CD14-positive monocyte (primary cell): ENCODE data around the gene EXOC2. TPM values are rescaled to one million over a fixed set of nuclear protein-coding genes. Genes with fewer than 3 reads are reported as not detected.

Experiments used
- DNase-seq, 3 donors: peaks; one replicate each; pipeline ENCODE4 v3.0.0-alpha.2; 2011 to 2022
- H2AFZ ChIP-seq: 2 replicates; pipeline ENCODE4 v1.6.0; 2012; ENCODE audit warnings: mild to moderate bottlenecking, low read depth, low read length, inconsistent platforms; ENCODE audit not compliant: insufficient read depth, poor library complexity, severe bottlenecking
- H3K27ac ChIP-seq, 2 donors: 1 replicate in 1 of 2; 2 replicates in 1 of 2; pipeline ENCODE4 v1.5.1; 2012 to 2013; ENCODE audit warnings: low read length in 2 of 2, control low read depth in 1 of 2, inconsistent platforms in 1 of 2, low read depth in 1 of 2, mild to moderate bottlenecking in 1 of 2
- H3K27me3 ChIP-seq, 2 donors: one replicate each; pipeline versions ENCODE4 v1.6.0 to v1.6.1; 2011 to 2013; ENCODE audit warnings: low read length in 2 of 2; ENCODE audit not compliant: control insufficient read depth in 2 of 2, insufficient read depth in 2 of 2
- H3K36me3 ChIP-seq, 2 donors: replicated peaks in 1 of 2; 1 replicate in 1 of 2; 2 replicates in 1 of 2; pipeline versions ENCODE4 v1.5.1 to v1.6.1; 2012 to 2013; ENCODE audit warnings: low read length in 2 of 2, control low read depth in 1 of 2, inconsistent platforms in 1 of 2, mild to moderate bottlenecking in 1 of 2; ENCODE audit not compliant: insufficient read depth in 2 of 2, control insufficient read depth in 1 of 2
- H3K4me1 ChIP-seq, 2 donors: 1 replicate in 1 of 2; 2 replicates in 1 of 2; pipeline versions ENCODE4 v1.5.1 to v1.6.1; 2012 to 2013; ENCODE audit warnings: low read length in 2 of 2, control low read depth in 1 of 2, inconsistent platforms in 1 of 2, mild to moderate bottlenecking in 1 of 2, moderate library complexity in 1 of 2; ENCODE audit not compliant: insufficient read depth in 2 of 2, control insufficient read depth in 1 of 2
- H3K4me2 ChIP-seq: replicated peaks from 2 replicates; pipeline ENCODE3; 2012; ENCODE audit warnings: low read length, moderate library complexity, mild to moderate bottlenecking; ENCODE audit not compliant: poor library complexity, severe bottlenecking; ENCODE audit errors: extremely low read depth
- H3K4me3 ChIP-seq, 3 experiments: fragments of 200-600 bp in 1 of 3; sonication (generic) in 1 of 3; replicated peaks in 1 of 3; 1 replicate in 2 of 3; 2 replicates in 1 of 3; pipeline ENCODE4 v1.5.1; 2011 to 2013; ENCODE audit warnings: low read length in 3 of 3, mild to moderate bottlenecking in 3 of 3, control low read depth in 2 of 3, low read depth in 2 of 3, inconsistent platforms in 1 of 3, moderate library complexity in 1 of 3
- H3K79me2 ChIP-seq: 2 replicates; pipeline ENCODE4 v1.6.0; 2012; ENCODE audit warnings: mild to moderate bottlenecking, control low read depth, inconsistent platforms, low read length, moderate library complexity; ENCODE audit not compliant: insufficient read depth
- H3K9ac ChIP-seq: 2 replicates; pipeline ENCODE4 v1.6.0; 2017; ENCODE audit warnings: low read length, mild to moderate bottlenecking; ENCODE audit not compliant: insufficient read depth, poor library complexity, severe bottlenecking
- H3K9me3 ChIP-seq, 2 donors: replicated peaks in 1 of 2; 1 replicate in 1 of 2; 2 replicates in 1 of 2; pipeline versions ENCODE4 v1.5.1 to v1.6.1; 2012 to 2013; ENCODE audit warnings: low read length in 2 of 2, control low read depth in 1 of 2; ENCODE audit not compliant: control insufficient read depth in 1 of 2, insufficient read depth in 1 of 2
- H4K20me1 ChIP-seq: 2 replicates; pipeline ENCODE4 v1.6.0; 2012; ENCODE audit warnings: mild to moderate bottlenecking, low read length, control low read depth, moderate library complexity; ENCODE audit not compliant: insufficient read depth
- H3K27ac Mint-ChIP-seq, 7 donors: one replicate each; pipeline ENCODE4 v1.8.0; 2020; ENCODE audit warnings: mild to moderate bottlenecking in 7 of 7, mixed read lengths in 7 of 7, moderate library complexity in 6 of 7, inconsistent platforms in 2 of 7
- H3K27me3 Mint-ChIP-seq, 3 donors: one replicate each; pipeline ENCODE4 v1.8.0; 2021 to 2022; ENCODE audit warnings: low read depth in 3 of 3, mild to moderate bottlenecking in 3 of 3, mixed read lengths in 3 of 3, moderate library complexity in 3 of 3, inconsistent platforms in 1 of 3
- H3K36me3 Mint-ChIP-seq, 2 donors: one replicate each; pipeline ENCODE4 v1.8.0; 2020; ENCODE audit warnings: mixed read lengths in 2 of 2, inconsistent platforms in 1 of 2, mild to moderate bottlenecking in 1 of 2
- H3K4me1 Mint-ChIP-seq: one replicate; pipeline ENCODE4 v1.8.0; 2020; ENCODE audit warnings: mild to moderate bottlenecking, mixed read lengths
- H3K4me3 Mint-ChIP-seq, 2 donors: one replicate each; pipeline ENCODE4 v1.8.0; 2020; ENCODE audit warnings: mild to moderate bottlenecking in 2 of 2, mixed read lengths in 2 of 2, moderate library complexity in 1 of 2
- H3K9me3 Mint-ChIP-seq, 7 donors: one replicate each; pipeline ENCODE4 v1.8.0; 2020 to 2022; ENCODE audit warnings: mixed read lengths in 7 of 7, mild to moderate bottlenecking in 6 of 7, moderate library complexity in 6 of 7, inconsistent platforms in 2 of 7
- WGBS: methylation state at CpG from one replicate; pipeline ENCODE4 v1.1.5; 2013; ENCODE audit warnings: missing lambda C conversion rate; ENCODE audit not compliant: insufficient coverage; 5-methylcytosine and 5-hydroxymethylcytosine counted together
- intact Hi-C, 2 donors: fragments of 100-400 bp; cut with micrococcal nuclease; formaldehyde crosslinking; loops; one replicate each; pipeline versions ENCODE4 v1.15.0 to v1.15.1; 2023
- polyA plus RNA-seq, 3 donors: library from polyadenylated mRNA; depleted of rRNA in 1 of 3; unstranded in 2 of 3; stranded (reverse) in 1 of 3; fragments of 300-500 nt in 2 of 3; fragments of >200 nt in 1 of 3; fragmentation: Illumina TruSeq in 2 of 3; gene quantifications; 1 replicate in 2 of 3; 2 replicates in 1 of 3; pipeline ENCODE4 v1.2.3, GENCODE V29; 2012 to 2021
- TF ChIP-seq, protein P1 (sequence below): fragments of 200-600 bp; IDR thresholded peaks from one replicate; pipeline ENCODE4 v1.8.0; 2022; ENCODE audit warnings: antibody characterized with exemption, mild to moderate bottlenecking

Gene EXOC2
- polyA plus RNA-seq, 3 donors: 7.5 to 15.5 (median 12.0) TPM

DNA sequence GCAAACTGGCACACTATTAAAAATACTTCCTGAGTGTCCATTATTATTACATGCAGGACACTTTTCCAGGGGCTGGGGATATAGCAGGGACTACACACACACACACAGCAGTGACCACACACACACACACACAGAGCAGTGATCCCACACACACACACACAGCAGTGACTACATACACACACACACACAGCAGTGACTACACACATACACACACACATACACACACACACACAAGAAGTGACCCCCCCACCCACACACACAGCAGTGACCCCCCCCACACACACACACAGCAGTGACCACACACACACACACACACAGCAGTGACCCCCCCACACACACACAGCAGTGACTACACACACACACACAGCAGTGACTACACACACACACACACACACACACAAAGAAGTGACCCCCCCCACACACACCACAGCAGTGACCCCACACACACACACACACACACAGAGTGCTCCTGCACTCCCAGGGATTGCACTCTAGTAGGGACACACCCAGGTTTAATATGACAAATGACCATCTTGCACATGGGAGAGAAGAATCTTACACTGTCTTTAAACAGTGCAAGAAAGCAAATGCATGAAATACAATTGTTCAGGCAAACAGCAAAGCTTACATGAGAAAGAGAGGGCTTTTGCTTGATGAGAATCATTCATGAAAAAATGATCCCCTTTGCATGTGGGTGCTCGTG lies 185.9 kb downstream of the EXOC2 start:
- no peaks in the 10 kb centered on the region for H3K79me2 ChIP-seq
- no peaks in the 10 kb centered on the region for H3K9me3 ChIP-seq
- H3K36me3 Mint-ChIP-seq: peaks cover 16 to 20% of the 10 kb centered on the region in 2 donors
- no peak overlapping the region for H3K4me3 ChIP-seq
- H3K27ac ChIP-seq: no peak overlapping the region
- H3K27me3 ChIP-seq: no peaks in the 10 kb centered on the region
- no peak overlapping the region for H3K4me3 Mint-ChIP-seq
- H3K36me3 ChIP-seq: peaks cover 5% of the 10 kb centered on the region in 2 donors
- no peaks in the 10 kb centered on the region for H3K4me1 ChIP-seq
- TF ChIP-seq, protein P1, sequence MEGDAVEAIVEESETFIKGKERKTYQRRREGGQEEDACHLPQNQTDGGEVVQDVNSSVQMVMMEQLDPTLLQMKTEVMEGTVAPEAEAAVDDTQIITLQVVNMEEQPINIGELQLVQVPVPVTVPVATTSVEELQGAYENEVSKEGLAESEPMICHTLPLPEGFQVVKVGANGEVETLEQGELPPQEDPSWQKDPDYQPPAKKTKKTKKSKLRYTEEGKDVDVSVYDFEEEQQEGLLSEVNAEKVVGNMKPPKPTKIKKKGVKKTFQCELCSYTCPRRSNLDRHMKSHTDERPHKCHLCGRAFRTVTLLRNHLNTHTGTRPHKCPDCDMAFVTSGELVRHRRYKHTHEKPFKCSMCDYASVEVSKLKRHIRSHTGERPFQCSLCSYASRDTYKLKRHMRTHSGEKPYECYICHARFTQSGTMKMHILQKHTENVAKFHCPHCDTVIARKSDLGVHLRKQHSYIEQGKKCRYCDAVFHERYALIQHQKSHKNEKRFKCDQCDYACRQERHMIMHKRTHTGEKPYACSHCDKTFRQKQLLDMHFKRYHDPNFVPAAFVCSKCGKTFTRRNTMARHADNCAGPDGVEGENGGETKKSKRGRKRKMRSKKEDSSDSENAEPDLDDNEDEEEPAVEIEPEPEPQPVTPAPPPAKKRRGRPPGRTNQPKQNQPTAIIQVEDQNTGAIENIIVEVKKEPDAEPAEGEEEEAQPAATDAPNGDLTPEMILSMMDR: no peak
- peak overlapping the region in 1 of 7 donors; percentile 48 for H3K27ac Mint-ChIP-seq
- H3K27me3 Mint-ChIP-seq: peaks cover 0 to 1% (median 0%) of the 10 kb centered on the region in 3 donors
- DNase-seq: no peak
- no peak overlapping the region for H2AFZ ChIP-seq
- intact Hi-C loops: no loop called here
- no peak overlapping the region for H3K9ac ChIP-seq
- no CpG with 5 or more reads among the region's 1 CpG for WGBS
- H3K9me3 Mint-ChIP-seq: peaks cover 0 to 3% (median 0%) of the 10 kb centered on the region in 7 donors
- H3K4me1 Mint-ChIP-seq: peaks cover 2% of the 10 kb centered on the region
- H3K4me2 ChIP-seq: no peak overlapping the region
- H4K20me1 ChIP-seq: no peaks in the 10 kb centered on the region

- H3K9me3 Mint-ChIP-seq: peaks cover 0 to 3% (median 0%) of the 10 kb centered on the region in 7 donors
- Histone ChIP-seq H3K36me3 (peaks cover 5% of the 10 kb centered on the region in 2 donors), H4K20me1 (no peaks in the 10 kb centered on the region), H3K4me1 (no peaks in the 10 kb centered on the region), H3K9me3 (no peaks in the 10 kb centered on the region), H3K4me2 (no peak overlapping the region), H3K27me3 (no peaks in the 10 kb centered on the region), H2AFZ (no peak overlapping the region), H3K79me2 (no peaks in the 10 kb centered on the region), H3K4me3 (no peak overlapping the region), H3K27ac (no peak overlapping the region), H3K9ac (no peak overlapping the region)
- no CpG with 5 or more reads among the region's 4 CpGs for WGBS
- peak overlapping the region in 1 of 7 donors; percentile 6 for H3K27ac Mint-ChIP-seq
- peaks cover 2% of the 10 kb centered on the region for H3K4me1 Mint-ChIP-seq
- H3K27me3 Mint-ChIP-seq: peaks cover 0 to 1% (median 0%) of the 10 kb centered on the region in 3 donors
- TF ChIP-seq, protein P1: no peak
- intact Hi-C loops: no loop called here
- no peak overlapping the region for H3K4me3 Mint-ChIP-seq
- DNase-seq: no peak
- H3K36me3 Mint-ChIP-seq: peaks cover 14 to 16% of the 10 kb centered on the region in 2 donors
Measured at GRCh38 chr6:506508-506907, 186.4 kb downstream of the EXOC2 start.
